DND-41 (cell line): ENCODE measurements around the gene DDX51.

ENCODE experiments used
- EZH2 ChIP-seq: IDR thresholded peaks from 3 replicates; pipeline ENCODE4 v1.6.1; 2012; ENCODE audit warnings: borderline replicate concordance, low read depth, mild to moderate bottlenecking, moderate library complexity, low read length, inconsistent platforms; ENCODE audit not compliant: severe bottlenecking
- TF ChIP-seq, protein P1 (sequence below): IDR thresholded peaks from 2 replicates; pipeline ENCODE4 v1.5.1; 2012; ENCODE audit warnings: borderline replicate concordance, low read length, moderate library complexity, mild to moderate bottlenecking; ENCODE audit not compliant: poor library complexity, severe bottlenecking; ENCODE audit errors: extremely low read depth

DNA sequence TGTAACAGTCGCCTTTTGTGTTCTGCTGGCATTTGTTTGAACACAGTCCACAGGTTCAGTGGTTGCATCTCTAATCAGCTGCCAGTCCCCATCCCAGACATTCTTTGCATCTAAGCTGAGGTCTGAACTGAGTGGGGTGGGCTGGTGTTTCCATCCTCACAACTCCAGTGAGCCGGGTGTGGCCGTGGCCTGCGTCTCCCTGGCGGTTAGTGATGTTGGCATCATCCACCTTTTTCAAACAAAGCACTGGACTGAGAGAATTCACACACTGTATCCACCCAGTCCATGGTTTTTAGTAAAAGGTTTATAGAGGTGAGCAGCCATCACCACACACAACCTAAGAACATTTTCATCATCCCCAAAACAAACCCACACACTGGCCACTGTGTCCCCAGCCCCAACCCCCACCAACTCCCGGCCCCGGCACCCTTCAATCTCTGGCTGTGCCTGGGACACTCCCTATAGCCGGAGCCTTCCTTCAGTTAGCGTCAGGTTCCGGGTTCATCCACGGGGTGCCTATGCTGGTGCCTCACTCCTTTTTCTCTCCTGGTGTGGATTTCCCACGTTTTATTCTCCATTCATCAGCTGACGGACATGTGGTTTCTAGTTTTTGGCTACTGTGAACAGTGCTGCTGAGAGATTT, 6.5 kb downstream of the DDX51 start:
- no peak for TF ChIP-seq EZH2
- TF ChIP-seq, protein P1, sequence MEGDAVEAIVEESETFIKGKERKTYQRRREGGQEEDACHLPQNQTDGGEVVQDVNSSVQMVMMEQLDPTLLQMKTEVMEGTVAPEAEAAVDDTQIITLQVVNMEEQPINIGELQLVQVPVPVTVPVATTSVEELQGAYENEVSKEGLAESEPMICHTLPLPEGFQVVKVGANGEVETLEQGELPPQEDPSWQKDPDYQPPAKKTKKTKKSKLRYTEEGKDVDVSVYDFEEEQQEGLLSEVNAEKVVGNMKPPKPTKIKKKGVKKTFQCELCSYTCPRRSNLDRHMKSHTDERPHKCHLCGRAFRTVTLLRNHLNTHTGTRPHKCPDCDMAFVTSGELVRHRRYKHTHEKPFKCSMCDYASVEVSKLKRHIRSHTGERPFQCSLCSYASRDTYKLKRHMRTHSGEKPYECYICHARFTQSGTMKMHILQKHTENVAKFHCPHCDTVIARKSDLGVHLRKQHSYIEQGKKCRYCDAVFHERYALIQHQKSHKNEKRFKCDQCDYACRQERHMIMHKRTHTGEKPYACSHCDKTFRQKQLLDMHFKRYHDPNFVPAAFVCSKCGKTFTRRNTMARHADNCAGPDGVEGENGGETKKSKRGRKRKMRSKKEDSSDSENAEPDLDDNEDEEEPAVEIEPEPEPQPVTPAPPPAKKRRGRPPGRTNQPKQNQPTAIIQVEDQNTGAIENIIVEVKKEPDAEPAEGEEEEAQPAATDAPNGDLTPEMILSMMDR, result no peak
